MCF 10A (cell line): ENCODE measurements around the gene PEX13. TPM values are rescaled to one million over a fixed set of nuclear protein-coding genes. Genes with fewer than 3 reads are reported as not detected.

Experiments
- BruUV-seq: library from RNA; stranded (reverse); fragments of 400-500 nt; replicated peaks from 2 replicates; lab custom pipeline; 2021; lab: Mats Ljungman, UMichigan
- CTCF ChIA-PET: fragments of 300-600 bp; sonication (Branson Sonifier 250); formaldehyde crosslinking; extraction: SDS; loops from one replicate; lab custom pipeline; 2021; ENCODE audit warnings: antibody characterized with exemption, inconsistent platforms; lab: Yijun Ruan, JAX
- POLR2A ChIA-PET: fragments of 300-600, 350-650 bp; sonication (Branson Sonifier 250); formaldehyde crosslinking; extraction: SDS; loops from one replicate; lab custom pipeline; 2020; ENCODE audit warnings: antibody characterized with exemption, inconsistent platforms; lab: Yijun Ruan, JAX
- DNase-seq: peaks from one replicate; pipeline ENCODE4 v3.0.0-alpha.2; 2018; ENCODE audit not compliant: unreplicated experiment
- H3K27ac Mint-ChIP-seq: one replicate; pipeline ENCODE4 v1.8.0; 2022; ENCODE audit warnings: mild to moderate bottlenecking, low read depth, mixed read lengths; ENCODE audit not compliant: unreplicated experiment
- H3K27me3 Mint-ChIP-seq: one replicate; pipeline ENCODE4 v1.8.0; 2022; ENCODE audit warnings: mixed read lengths; ENCODE audit not compliant: insufficient read depth, unreplicated experiment
- H3K36me3 Mint-ChIP-seq: one replicate; pipeline ENCODE4 v1.8.0; 2022; ENCODE audit warnings: mild to moderate bottlenecking, moderate library complexity, mixed read lengths; ENCODE audit not compliant: insufficient read depth, unreplicated experiment
- H3K4me1 Mint-ChIP-seq: one replicate; pipeline ENCODE4 v1.8.0; 2022; ENCODE audit warnings: mixed read lengths; ENCODE audit not compliant: insufficient read depth, unreplicated experiment
- H3K4me3 Mint-ChIP-seq: one replicate; pipeline ENCODE4 v1.8.0; 2022; ENCODE audit warnings: mild to moderate bottlenecking, moderate library complexity, mixed read lengths; ENCODE audit not compliant: unreplicated experiment
- H3K9me3 Mint-ChIP-seq: one replicate; pipeline ENCODE4 v1.8.0; 2022; ENCODE audit warnings: mixed read lengths; ENCODE audit not compliant: unreplicated experiment
- CTCF ChIP-seq: fragments of 200-600 bp; IDR thresholded peaks from one replicate; pipeline ENCODE4 v1.8.0; 2022; ENCODE audit warnings: antibody characterized with exemption, mild to moderate bottlenecking; ENCODE audit not compliant: unreplicated experiment
- intact Hi-C: fragments of 100-400 bp; cut with micrococcal nuclease; formaldehyde crosslinking; loops from 2 replicates; pipeline ENCODE4 v1.14.1; 2022
- total RNA-seq: library from RNA; stranded (reverse); gene quantifications from 2 replicates; pipeline ENCODE4 v1.2.3, GENCODE V29; 2022

PEX13 gene
- total RNA-seq, 1 experiment from 2014 or later, result 18.6 TPM

- Mint-ChIP-seq H3K9me3 (no peaks in the 10 kb centered on the region), H3K4me3 (no peak overlapping the region), H3K4me1 (no peaks in the 10 kb centered on the region), H3K36me3 (peaks cover 16% of the 10 kb centered on the region), H3K27me3 (no peaks in the 10 kb centered on the region), H3K27ac (no peak overlapping the region)
- ChIA-PET CTCF (interaction anchor here (0.6 to 1.2 kb wide), 4 partner anchors 22 to 297 kb away, joined by 3 read pairs; no protein-coding TSS in a partner anchor), POLR2A (no interaction called here)
- no peak for DNase-seq
- no TSS peak for BruUV-seq
- TF ChIP-seq CTCF, result no peak
- intact Hi-C loops, result no loop called here
These were observed 72.9 kb downstream of the PEX13 start for GRCh38 chr2:61090386-61090921.

GRCh38 chr2:61091485-61091884 lies 74.0 kb downstream of the PEX13 start:
- Mint-ChIP-seq H3K4me3 (no peak overlapping the region), H3K36me3 (peaks cover 23% of the 10 kb centered on the region), H3K27me3 (no peaks in the 10 kb centered on the region), H3K4me1 (no peaks in the 10 kb centered on the region), H3K9me3 (no peaks in the 10 kb centered on the region), H3K27ac (no peak overlapping the region)
- TF ChIP-seq CTCF, result no peak
- peak; percentile 11 for DNase-seq
- no TSS peak for BruUV-seq
- CTCF ChIA-PET, result interaction anchor here (0.5 to 1.2 kb wide), 3 partner anchors 29 to 298 kb away, joined by 3 to 4 read pairs (median 3); no protein-coding TSS in a partner anchor
- intact Hi-C loops, result no loop called here
- POLR2A ChIA-PET, result no interaction called here

GRCh38 chr2:61096438-61096837 lies 78.9 kb downstream of the PEX13 start:
- Mint-ChIP-seq H3K9me3 (no peaks in the 10 kb centered on the region), H3K36me3 (peaks cover 7% of the 10 kb centered on the region), H3K4me3 (no peak overlapping the region), H3K27me3 (no peaks in the 10 kb centered on the region), H3K4me1 (no peaks in the 10 kb centered on the region), H3K27ac (peak overlapping the region; percentile 63)
- TF ChIP-seq CTCF, result no peak
- DNase-seq, result no peak
- ChIA-PET POLR2A (interaction anchor here (0.6 kb wide), 1 partner anchor 30 kb away, joined by 3 read pairs; no protein-coding TSS in a partner anchor), CTCF (no interaction called here)
- intact Hi-C loops, result no loop called here
- BruUV-seq, result no TSS peak

- Mint-ChIP-seq H3K4me1 (no peaks in the 10 kb centered on the region), H3K36me3 (peaks cover 5% of the 10 kb centered on the region), H3K4me3 (no peak overlapping the region), H3K27ac (no peak overlapping the region), H3K27me3 (no peaks in the 10 kb centered on the region), H3K9me3 (no peaks in the 10 kb centered on the region)
- intact Hi-C loops, result no loop called here
- no peak for TF ChIP-seq CTCF
- BruUV-seq, result no TSS peak
- POLR2A ChIA-PET, result interaction anchor here (0.8 kb wide), 1 partner anchor 12 kb away, joined by 3 read pairs; no protein-coding TSS in a partner anchor
- no peak for DNase-seq
- CTCF ChIA-PET, result no interaction called here
These were observed 83.3 kb downstream of the PEX13 start for GRCh38 chr2:61100801-61101200.

Other genes with a start within 250 kb of the PEX13 start
- 11.3 and 12.6 TPM in 2 replicates for gene REL, start 136.1 kb upstream of the PEX13 start, total RNA-seq
- 5.0 and 6.9 TPM in 2 replicates for gene PUS10, start 535 bp downstream of the PEX13 start, total RNA-seq
- 5.2 and 8.3 TPM in 2 replicates for gene SANBR, start 48.2 kb downstream of the PEX13 start, total RNA-seq
- gene C2orf74, start 144.5 kb downstream of the PEX13 start, total RNA-seq, result 24.8 and 29.7 TPM in 2 replicates